Activated CD4-positive, alpha-beta T cell treated with anti-CD3 and anti-CD28 coated beads, Interleukin-2, Interleukin-6, amounts not matched to agents 100 ng/mL and 50 ng/mL, durations not matched to agents 16 hours and 8 hours (primary cell): ENCODE results near the gene ULBP3.
"Not testable (repeated sequence)": the region's sequence is repeated elsewhere in the genome, so short reads cannot be mapped to it uniquely, and the experiment has no call there.

Experiments
- DNase-seq: peaks from one replicate; pipeline ENCODE4 v3.0.0-alpha.2; 2020

Gene ULBP3

DNA sequence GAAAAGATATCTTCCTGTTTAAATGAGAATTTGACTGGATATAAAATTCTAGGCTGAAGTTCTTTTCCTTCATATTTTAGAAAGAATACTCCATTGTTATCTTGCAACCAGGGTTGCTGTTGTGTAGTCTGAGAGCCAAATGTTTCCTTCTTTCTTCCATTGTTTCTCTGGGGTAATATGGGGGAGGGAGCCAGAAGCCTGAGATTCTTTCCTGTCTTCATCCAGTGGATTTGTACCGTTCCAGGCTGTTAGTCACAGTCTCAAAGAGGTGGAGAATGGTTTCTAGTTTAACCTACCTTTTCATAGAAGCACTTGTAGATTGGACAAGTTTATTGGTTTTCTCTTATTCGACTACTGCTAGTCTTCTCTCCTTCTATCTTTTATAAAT lies 6.1 kb upstream of the ULBP3 start:
- no peak for DNase-seq

DNA sequence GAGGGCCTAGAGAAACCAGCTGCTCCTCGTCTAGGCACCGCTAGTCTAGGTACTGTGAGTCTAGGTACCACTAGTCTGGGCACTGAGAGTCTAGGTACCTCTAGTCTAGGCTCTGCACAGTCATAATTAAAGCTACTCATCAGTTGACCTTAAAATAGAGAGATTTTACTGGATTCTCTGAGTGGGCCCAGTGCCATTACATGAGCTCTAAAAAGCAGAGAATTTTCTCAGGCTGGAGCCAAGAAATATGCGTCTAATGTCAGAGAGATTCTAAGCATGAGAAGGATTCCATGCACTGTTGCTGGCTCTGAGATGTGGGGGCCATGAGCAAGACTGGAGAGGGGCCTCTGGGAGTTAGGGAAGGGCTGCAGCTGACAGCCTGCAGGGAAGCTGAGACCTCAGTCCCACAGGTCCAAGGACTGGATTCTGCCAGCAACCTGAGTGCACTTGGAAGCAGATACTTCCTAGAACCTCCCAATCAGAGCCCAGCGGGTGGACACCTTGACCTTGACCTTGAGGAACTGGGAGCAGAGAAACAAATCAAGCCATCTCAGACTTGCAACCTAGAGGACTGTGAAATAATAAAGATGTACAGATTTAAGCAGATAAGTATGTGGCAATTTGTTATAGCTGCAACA lies 5.6 kb upstream of the ULBP3 start:
- DNase-seq = not testable (repeated sequence)

DNA sequence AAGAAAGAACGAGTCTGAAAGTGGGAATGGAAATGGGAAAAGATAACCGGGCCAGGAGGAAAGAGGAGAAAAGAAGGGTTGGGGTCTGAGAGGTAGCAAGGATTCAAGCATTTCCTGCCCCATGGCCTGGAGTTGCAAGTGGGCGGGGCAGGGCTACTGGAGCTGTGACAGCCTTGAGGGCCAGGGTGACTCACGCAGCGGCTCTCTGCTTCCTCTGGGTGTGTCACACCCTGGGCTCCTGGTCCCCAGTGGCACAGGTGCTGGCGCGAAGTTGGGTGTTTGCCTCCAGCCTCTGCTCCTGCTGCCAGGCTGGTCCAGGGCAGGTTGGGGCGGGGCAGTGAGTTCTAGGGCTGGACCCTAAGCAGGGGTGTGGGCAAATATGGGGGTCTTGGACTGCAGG lies 3.3 kb upstream of the ULBP3 start:
- DNase-seq = peak; percentile 67

DNA sequence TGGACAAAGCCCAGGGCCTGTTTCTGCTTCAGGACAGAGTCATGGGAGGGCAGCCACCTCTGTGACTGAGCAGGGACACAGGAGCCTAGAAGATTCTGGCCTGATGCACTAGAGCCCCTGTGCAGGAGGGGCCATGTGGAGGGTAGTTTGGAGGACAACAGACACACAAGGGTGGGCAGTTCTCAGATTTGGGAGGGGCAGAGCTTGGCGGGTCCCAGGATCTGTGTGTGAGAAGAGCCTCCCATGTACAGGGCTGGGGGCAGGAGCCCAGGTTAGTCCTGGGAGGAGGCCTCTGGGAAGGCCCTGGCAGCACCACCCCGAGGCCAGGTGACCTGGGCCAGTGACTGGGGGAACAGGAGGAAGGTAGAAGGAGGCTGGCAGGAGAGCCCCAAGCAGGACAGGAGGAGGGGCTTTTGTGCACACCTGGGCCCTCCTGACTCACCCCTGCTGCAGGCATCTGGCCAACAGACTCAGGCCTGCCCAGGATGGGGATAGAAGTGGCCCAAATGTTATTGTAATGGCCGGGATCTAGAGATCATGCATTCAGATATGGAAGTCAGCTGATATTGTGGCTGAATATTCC lies 1.4 kb upstream of the ULBP3 start:
- DNase-seq = no peak

DNA sequence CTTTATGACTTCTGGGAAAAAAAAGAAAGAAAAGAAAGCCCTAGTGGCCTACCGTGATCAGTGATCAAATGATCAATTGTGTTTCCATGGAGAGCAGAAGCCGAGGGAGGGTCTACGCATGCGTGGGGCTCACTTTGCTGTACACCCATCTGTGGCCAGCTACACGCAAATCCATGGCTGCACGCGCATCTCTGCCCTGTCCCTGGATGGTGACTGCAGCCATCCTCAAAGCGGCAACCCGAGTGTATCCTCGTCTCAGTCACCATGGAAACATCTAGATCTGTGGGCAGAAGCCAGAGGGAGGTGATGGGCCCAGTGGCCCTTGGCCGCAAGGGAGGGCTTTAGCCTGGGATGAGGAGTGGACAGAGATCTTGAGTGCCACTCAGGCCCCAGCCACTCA lies 785 bp upstream of the ULBP3 start:
- DNase-seq = no peak

DNA sequence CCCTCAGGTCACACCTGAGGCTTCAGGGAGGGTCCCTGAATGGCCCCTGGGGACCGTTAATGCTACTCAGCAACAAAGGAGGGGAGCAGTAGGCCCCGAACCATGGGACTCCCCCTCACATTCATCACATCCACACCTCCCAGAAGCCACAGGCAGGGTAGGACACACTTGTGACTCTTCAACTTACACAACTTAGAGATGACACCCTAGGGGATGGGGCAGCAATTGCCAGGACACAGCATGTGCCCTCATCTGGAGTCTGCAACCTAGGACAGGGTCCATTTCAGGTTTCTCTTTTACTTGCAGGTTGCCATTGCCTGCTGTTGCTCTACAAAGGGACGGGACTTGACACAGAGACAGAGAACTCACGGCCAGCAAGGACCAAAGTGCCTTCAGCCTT lies 770 bp downstream of the ULBP3 start:
- DNase-seq = no peak

DNA sequence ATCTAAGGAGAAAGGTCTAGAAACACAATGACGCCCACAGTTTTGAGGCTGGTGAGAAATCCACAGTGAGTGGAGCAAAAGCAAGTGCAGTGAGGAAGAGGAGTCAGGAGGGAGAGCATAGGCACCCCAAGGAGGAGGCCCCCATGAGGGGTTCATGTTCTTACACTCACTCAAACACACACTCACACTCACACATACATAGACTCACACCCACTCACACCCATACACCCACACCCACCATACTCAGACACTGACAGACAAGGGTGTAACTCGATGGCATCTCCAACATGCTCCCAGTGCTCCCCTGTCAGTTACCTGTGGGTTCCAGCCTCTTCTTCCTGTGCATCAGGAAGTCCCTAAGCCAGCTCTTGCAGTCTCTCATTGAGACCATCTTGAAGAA lies 3.8 kb downstream of the ULBP3 start:
- no peak for DNase-seq

DNA sequence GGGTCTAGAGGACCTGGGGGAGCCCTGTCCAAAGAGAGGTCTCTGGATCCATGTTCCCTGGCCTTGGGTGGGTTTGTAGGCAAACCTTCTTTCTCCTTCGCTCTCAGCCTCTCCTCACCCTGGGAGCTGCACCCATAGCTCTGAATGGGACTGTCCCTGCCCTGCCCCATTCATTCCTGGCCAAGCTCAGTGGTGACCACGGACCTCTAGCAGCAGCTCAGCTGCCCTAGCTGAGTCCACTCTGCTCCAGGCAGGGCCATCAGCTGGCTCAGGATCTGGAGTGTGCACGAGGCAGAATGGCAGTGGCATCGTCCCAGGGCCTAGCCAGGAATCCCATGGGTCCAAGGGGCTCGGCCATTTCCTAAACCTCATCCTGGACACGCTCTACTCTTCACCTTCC lies 5.3 kb downstream of the ULBP3 start:
- DNase-seq = no peak

DNA sequence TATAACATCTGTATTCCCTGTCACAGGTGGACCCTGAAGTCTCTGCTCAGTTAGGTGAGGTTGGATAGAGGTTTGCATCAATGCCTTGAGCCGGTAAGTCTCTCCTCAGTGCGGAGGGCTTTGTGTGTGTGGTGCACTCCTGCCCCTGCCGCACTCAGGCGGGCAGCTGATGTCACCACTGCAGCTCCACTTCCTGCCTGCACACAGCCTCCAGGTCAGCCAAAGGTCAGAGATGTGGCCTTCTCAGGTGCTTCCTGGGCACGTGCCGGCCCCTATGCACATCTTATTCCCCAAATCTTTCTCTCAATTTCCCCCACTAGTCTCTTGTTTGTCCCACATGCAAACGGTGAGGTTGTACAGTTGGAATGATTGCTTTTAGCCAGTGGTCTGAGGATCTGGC lies 8.9 kb downstream of the ULBP3 start:
- not testable (repeated sequence) for DNase-seq

DNA sequence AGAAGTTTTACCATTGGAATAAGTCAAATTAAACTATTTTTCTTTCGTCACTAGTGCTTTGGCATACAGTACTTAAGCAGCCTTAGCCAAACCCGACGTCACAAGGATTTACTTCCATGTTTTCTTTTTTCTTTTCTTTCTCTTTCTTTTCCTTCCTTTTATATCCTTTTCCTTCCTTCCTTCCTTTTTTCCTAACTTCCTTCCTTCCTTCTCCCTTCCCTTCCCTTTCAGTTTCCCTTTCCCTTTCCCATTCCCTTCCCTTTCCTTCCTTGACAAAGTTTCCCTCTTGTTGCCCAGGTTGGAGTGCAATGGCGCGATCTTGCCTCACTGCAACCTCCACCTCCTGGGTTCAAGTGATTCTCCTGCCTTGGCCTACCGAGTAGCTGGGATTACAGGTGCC lies 9.9 kb downstream of the ULBP3 start:
- no peak for DNase-seq

DNA sequence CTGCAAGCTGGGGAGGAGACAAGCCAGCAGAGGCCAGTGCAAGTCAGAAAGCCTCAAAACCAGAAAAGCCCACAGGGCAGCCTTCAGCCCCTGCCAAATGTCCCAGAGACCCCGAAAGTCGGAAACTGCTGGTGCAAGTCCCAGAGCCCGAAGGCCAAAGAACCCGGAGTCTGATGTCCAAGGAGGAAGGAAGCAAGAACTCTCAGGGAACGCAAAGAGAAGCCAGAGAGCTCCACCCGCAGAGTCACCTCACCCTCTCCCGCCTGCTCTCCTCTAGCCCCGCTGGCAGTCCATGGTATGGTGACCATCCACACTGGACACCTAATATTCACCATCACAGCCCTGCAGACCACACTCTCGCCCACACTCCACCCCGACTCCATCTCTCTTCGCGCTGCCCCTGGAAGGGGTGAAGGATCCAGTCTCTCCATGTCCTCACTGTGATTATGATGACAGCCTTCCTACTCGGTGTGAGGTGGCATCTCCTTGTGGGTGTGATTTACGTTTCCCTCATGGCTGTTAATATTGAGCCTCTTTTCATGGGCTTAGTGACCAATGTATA lies 10.6 kb downstream of the ULBP3 start:
- no peak for DNase-seq

DNA sequence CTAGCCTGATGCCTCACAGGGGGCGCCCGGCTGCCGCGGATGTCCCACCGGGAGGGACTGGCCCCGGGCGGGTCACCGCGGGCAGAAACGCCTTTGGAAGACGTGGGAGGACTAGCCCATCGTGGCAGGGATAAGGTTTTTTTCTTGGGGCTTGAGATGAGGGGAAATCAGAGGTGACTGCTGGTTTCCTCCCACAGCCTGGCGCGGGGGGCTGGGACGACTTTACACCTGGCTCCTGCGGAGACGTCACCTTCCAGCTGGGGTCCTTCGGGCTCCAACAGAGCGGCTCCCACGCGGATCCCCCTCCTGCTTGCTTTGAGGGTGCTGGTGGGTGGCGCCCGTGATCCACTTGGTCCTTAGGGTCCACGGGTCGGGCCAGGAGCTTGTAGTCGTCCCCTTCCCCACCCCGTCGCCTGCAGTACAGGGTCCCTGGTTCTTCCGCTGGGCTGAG lies 11.4 kb downstream of the ULBP3 start:
- DNase-seq = no peak

DNA sequence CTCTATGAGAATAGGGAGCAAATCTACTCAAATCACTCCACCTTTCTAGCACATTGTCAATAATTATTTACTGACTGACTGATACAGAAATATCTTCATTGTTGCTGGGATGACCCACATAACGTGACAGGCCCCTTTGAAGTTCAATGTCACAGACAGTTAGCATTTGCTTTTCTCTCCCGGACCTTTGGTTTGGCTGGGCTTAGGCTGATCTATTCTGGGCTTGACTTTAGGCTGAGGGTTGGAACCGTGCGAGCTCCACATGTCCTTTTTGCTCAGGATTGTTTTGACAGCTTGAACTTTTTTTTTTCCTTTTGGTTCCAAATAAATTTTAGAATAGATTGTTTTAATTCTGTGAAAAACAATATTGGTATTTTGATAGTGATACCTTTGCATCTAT lies 12.0 kb downstream of the ULBP3 start:
- no peak for DNase-seq

DNA sequence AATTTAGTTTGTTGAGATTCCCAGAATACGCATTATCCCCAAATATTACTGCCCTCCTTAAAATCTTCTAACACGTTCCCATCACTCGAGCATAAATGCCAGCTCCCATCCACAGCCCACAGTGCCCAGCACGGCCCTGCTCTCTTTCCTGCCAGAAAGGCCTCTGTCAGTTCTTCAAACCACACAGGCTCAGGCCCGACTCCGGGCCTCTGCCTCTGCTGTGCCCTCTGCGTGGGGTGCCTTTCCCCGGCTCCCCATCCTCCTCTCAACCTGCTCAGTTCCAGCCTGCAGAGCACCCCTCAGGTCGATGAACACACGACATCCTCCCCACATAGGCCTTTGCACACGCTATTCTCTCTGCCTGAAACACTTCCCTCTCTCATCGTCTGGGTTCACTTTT lies 12.8 kb downstream of the ULBP3 start:
- no peak for DNase-seq

DNA sequence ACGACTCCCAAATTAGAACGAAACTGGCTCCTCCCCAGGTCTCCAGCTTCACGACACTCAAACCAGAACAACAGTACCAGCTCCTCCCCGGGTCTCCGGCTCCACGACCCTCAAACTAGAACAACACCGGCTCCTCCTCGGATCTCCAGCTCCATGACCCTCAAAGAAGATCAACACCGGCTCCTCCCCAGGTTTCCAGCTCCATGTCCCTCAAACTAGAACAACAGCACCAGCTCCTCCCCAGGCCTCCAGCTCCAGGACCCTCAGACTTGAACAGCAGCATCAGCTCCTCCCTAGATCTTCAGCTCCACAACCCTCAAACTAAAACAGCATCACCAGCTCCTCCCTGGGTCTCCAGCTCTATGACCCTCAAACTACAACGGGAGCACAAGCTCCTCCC lies 13.8 kb downstream of the ULBP3 start:
- no peak for DNase-seq

DNA sequence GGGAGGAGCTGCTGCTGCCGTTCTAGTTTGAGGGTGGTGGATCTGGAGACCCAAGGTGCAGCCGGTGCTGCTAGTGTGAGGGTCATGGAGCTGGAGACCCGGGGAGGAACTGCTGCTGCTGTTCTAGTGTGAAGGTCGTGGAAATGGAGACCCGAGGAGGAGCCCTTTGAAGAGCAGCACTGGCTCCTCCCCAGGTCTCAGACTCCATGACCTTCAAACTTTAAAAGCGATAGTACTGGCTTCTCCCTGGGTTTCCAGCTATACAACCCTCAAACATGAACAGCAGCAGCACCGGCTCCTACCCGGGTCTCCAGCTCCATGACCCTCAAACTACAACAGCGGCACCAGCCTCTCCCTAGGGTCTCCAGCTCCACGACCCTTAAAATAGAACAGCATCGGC lies 15.5 kb downstream of the ULBP3 start:
- DNase-seq = no peak

DNA sequence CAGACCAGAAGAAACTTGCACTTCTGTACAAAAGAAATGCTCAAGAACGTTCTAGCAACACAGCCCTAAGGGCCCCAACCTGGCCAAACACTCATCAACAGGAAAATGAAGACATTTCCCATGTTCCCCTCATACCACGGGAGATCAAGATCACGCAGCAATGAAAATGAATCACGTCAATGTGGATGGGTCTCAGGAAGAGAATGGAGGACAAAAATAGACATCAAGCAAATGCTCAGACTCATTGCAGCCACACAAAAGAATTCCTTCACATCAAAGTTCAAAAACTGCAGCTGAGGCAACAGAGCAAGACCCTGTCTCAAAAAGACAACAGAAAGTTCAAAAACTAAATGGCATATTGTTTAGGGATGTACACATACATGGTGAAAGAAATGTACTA lies 18.1 kb downstream of the ULBP3 start:
- no peak for DNase-seq

DNA sequence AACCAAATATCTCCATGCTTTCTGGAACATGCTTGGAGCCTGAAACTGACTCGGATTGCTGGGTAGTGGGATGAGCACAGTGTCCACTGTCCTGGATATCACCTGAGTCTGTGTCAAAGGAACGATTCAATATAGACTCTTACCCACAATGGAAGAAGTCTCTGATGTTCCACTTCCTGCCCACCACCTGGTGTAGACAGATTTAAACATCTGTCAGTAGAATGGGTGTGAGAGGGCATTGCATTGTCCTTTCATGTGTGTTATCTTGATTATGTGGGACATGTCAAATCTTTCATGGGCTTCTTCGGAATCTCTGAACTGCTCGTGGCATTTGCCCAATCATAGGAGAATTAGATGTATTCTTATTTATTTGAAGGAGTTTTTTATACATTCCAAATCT lies 20.8 kb downstream of the ULBP3 start:
- DNase-seq = no peak

DNA sequence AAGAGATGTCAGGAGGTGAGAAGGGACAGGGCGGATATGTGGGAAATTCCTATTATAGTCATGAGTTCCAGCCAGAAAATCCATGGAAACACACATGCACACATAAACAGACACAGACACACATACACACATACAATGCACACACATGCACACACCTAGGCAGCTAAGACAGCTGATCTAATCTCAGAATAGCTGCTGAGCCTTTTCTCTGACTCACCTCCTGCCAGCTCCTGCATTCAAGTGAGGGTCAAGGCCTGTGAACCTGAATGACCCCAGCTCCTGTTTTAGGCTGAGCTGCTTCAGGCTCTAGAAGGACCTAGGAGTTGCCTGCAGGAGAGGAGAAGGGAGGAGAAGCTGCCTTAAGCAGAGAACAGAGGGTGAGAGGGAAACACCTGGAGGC lies 22.0 kb downstream of the ULBP3 start:
- DNase-seq = no peak

DNA sequence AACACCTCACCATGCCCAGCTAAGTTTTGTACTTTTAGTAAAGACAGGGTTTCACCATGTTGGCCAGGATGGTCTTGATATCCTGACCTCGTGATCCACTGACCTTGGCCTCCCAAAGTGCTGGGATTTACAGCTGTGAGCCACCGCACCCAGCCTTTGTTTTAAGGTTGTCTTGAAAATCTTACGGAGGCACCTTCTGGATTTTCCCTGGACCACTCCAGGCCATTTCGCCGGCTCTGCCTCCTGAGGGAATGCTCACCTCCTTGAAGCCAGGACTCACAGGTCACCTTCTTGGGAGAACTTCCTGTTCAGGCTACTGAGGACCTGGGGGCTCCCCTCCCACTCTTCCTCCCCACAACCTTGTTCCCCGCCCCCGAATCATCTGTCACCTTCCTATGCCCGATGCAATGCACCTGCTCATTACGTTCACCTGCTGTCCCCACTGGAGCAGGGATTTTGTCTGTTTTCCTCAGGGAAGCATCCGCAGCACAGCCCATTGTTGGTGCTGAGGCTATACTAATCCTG lies 24.2 kb downstream of the ULBP3 start:
- DNase-seq = no peak

DNA sequence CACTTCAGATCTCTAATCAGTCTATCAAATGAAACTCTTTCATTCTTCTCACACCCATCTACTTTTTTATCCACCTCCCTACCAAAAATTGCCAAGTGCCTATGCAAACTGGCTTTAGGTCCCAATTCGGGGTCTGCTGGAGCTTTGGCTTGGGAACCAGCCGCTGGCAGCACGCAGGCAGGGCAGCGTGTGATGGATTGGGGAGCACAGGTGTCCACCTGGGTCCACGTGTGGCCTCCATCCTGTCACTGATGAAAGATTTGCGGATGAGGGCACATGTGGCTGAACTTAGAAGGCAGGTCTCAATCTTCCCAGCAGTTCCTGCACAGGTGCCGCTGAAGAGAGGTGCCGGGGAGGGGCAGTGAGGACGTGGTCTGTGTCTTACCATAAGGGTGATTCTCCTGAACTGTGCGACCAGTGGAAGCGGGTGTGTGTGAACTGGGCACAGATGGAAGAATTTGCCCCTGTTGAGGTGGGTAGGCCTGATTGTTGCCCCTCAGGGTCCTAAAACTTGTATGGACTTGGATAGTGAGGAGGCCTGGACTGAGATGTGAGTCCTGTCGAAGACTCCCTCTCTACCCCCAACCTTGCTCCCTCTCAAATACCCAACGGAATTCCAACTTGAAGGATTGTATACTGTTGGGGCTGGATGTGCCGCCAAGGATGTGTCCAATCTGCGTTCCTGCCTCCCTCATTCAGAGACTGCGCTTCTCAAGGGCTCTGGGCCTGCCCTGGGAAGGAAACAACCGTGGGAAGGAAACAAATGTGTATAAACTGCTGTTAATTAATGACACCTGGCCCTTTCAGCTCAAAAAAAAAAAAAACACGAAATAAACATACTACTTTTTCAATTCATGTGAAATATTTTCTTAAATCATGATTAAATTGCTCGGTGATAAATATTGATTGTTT lies 25.2 kb downstream of the ULBP3 start:
- no peak for DNase-seq

DNA sequence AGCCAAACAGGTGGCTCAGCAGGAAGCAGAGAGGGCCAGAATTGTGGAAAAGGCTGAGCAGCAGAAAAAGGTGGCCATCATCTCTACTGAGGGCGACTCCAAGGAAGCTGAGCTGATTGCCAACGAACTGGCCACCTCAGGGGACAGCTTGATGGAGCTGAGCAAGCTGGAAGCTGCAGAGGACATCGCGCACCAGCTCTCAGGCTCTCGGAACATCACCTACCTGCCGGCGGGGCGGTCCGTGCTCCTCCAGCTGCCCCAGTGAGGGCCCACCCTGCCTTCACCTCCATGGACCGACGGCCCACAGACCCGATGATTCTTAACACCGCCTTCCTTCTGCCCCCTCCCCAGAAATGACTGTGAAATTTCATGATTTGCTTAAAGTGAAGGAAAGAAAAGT lies 25.8 kb downstream of the ULBP3 start:
- no peak for DNase-seq

DNA sequence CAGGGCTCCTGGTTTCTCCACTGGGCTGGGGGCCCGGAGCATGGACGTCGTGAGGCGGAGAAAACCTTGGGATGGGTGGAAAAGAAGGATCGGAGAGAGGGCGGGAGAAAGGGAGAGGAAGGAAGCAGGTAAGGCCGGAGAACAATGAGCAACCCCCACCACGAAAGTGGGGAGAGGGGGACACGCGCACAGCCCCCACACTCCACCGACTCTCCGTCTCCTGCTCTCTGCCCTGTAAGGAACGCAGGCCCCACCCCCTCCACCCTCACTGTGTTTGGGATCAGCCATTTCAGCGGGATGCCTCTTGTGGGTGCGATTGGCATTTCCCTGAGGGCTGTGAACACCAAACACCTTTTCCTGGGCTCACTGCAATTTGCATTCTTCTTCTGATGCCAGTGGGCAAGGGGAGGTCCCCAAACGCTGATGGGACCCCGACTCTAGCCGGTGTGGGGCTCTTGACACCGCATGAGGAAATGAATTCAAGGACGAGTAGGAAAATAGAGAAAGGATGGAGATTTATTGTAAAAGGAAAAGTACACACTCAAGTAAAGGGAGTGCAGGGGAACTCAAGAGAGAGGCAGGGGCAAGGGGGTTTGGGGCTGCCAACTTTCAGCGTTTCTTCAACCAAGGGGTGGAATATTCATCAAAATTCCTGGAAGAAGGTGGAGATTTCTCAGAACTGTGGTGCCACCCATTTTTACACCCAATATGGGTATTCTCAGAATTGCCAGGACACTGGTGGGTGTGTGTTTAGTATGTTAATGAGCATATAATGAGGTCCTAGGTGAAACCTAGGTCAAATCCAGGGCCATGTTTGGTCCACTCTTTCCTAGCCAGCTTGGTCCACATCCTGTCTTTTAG lies 30.5 kb downstream of the ULBP3 start:
- no peak for DNase-seq
